ENCODE measurements around the gene PEA15.
A peak's percentile ranks its signal among the peaks of the same experiment; 100 is the strongest.

The PEA15 gene

DNA sequence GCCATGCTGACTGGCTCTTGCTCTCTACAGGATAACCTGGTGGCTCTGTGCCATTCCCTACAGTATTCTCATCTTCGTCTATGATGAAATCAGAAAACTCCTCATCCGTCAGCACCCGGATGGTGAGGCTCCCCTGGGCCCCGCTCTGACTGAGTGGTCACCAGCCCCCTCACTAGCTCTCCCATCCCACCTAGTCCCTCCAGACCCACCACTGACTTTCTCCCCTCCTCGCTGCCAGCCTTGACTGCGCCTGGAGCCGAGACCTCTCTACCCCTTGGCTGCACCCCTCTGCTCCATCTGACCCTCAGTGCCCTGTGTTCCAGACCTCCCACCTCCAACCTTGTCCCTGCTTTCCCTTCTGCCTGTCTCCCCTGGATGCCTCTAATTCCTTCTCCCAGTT lies 18.9 kb upstream of the PEA15 start:
- DNase-seq, result no peak

DNA sequence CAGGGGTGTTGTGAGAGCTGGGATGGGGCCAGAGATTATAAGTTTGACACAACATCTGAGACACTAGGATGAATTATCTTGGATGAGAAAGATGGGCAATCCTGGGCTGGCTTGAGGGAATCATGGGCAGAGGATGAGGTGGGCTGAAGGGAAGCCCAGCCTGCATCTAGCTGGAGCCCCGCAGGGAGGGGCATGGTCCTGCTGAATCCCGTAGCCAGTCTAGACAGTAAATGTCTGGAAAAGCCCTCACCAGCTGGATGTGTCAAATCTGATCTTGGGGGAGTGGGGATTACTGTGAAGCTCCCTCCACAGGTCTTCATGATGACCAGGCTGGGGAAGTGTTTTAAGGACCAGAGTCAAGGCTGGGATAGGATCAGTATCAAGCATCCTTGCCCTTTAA lies 18.5 kb upstream of the PEA15 start:
- no peak for DNase-seq

DNA sequence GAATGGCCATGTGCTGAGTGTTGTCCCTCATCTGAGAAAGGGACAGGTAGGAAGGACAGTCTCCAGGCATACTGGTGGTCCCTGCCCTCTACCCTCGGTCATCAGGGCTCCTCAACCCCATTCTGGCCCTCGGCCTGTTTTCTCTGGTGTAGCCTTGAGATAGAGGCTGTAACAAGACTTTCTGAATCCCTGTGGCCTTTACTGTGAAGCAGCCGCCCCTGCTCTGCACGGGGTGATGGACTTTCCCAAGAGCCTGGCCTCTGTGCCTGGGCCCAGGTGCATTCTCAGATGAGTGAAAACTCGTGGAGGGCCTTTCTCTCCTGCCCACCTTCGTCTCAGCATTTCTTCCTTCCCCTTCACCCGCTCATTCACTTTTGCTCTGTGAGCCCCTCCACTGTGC lies 17.8 kb upstream of the PEA15 start:
- no peak for DNase-seq

DNA sequence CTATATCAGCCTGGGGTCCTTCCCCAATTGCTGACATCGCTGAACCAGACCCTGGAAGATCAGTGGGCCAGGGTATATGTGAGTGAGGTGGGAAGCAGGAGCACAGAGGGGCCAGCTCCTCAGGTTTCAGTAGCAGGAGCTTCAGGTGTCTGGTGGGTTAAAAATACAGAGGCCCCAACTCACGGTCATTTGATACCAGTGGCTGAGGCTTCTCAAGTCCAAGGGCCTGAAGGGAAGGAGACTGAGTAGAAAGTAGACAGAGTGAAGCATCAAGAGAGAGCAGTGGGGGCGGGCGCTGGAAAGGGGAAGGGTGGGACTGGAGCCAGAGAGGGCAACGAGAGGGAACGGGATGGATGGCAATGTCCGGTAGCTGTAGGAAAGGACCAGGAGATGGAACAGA lies 16.8 kb upstream of the PEA15 start:
- no peak for DNase-seq

DNA sequence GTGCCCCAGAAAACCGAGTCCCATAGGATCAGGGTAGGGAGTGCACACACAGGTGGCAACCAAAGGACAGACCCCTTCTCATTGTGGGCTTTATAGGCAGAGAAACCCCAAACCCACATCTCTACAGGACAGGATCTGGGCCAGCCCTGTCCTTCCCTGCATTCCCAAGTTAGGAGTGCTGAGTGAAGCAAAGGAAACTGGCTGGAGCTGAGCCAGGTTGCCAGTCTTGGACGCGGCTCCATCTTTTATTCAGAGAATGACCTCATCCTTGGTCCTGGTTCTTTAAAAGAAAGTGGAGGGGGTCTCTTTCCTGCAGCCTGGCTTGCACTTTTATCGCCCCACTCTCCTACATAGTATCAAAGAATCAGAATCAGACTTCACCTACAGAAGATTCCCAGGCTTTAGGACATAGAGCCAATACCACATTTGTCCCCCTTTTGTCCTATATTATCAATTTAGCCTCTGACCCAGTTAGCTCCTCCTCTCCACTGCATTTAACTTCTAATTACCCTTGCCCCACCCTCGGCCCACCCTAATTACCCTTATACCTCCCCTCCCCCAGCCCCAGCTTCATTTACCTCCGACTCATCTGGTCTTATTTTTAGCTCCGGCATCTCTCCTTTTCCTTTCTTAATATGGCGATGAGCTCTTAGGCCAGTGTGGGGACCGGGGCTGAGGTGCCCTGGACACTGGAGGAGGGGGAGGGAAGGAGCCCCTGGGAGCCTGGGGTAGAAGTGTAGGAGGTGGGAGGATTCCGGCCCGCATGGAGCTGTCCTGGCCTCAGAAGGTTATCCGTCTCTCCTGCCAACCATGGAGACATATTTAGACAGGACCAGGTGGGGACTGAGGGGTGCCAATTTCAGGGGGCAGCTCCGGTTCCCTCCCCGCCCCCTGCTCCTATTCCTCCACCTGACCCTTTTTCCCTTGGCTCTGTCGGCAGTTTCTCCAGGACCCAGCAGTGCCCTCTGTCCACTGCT lies 15.2 kb upstream of the PEA15 start, which contains the start of gene CASQ1:
Gene CASQ1 (plus strand): TSS at position 927 of the 977 bp plus-strand sequence. CDS start 177 bp downstream, outside the sequence.
- DNase-seq, result peak; percentile 9

DNA sequence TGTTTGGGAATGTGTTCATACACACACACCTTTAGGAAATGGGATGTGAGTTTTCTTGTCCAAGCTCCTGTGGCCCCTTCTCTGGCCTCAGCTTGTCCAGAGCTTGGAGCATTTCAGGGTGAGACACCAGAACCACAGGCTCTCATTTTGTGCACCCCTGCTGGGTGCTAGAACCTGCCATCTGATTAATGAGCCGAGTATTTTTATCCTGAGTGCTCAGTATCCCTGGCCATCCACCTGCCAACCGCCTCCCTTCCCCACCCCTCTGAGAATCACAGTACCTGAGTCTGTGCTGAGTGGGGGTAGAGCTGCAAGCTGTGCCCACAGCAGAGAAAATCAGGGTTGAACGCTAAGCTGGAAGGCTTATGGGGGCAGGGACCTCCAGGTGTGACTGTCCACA lies 13.4 kb upstream of the PEA15 start:
- no peak for DNase-seq

DNA sequence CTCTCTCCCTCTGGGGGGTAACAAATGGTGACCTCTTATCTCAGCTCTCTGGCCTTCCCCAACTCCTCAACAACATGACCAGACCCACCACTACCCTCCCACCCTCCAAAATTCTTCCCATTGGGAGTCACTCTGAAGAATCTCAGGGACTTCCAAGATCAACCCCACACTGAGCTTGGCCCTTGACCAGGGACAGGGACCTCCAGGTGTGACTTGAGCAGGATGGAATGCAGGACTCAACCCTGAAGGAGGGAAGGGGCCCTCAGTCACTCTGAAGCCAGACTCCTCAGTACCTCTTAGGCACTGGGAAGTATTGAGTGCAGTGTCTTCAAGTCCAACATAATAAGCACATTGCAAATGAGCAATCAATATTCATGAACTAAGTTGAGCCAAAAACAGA lies 12.9 kb upstream of the PEA15 start:
- DNase-seq, result no peak

DNA sequence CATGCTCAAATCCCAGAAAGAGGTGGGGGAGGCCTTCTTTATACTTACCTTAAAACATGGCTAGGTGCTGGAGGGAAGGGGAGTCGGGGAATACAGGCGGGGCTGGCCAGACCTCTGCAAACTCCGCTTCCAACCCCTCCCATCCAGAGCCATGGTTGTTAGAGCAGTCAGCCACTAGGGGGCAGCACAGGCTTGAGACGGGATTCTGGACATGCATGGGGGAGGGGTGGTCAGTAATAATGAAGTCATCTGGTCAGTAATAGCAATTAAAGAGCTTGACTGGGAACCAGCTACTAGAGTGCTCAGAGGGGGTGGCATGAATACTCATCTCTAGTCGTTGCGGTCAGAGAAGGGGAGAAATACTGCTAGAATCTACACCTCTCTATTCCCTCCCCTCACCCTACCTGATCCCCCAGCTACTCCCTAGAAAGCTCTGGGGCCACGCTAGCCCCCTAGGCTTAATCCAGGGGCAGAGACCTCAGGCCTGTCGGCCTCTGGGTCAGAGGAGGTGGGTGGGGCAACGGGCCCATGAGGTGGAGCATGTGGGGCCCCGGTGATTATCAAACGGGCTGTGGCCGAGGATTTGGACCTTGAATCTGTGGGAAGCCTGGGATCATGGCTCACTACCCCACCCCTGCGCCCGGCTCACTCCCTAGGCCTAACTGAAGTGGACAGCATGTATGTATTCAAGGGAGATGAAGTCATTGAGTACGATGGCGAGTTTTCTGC lies 11.9 kb upstream of the PEA15 start:
- peak; percentile 85 for DNase-seq

DNA sequence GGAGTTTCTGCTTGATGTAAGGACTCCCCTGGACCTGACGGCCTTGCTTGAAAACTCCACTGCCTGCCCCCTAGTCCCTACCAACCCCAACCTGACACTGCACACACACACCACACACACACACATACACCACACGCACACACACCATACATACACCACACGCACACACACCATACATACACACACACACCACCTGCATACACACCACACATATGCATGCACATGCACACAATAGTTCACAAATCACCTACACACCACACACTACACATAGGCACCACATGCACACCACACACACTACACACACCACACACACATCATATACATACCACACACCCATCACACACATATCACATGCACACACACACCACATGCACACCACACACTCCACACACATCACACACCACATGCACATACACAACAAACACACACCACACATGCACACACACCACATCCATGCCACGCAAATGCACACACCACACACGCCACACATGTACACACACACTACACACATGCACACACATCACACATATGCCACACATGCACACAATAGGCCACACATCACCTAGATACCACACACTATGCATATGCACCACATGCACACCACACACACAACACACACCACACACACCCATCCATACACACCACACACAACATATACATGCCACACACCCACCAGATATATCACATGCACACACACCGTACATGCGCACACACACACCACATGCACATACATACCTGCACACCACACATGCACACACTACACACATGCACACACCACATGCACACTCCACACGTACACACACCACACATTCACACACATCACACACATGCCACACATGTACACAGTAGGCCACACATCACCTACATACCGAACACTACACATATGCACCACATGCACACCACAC lies 11.1 kb upstream of the PEA15 start:
- no peak for DNase-seq

DNA sequence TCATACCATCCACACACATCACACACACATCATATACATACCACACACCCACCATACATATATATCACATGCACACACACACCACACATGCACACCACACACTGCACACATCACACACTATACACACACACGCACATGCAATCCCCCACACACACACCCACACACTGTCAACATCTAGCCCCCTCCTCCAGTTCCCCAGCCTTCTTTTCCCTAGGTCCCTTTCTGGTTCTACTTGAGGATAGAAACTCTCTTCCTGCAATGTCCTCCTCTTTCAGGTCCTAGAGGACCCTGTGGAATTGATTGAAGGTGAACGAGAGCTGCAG lies 10.5 kb upstream of the PEA15 start:
- DNase-seq, result no peak

DNA sequence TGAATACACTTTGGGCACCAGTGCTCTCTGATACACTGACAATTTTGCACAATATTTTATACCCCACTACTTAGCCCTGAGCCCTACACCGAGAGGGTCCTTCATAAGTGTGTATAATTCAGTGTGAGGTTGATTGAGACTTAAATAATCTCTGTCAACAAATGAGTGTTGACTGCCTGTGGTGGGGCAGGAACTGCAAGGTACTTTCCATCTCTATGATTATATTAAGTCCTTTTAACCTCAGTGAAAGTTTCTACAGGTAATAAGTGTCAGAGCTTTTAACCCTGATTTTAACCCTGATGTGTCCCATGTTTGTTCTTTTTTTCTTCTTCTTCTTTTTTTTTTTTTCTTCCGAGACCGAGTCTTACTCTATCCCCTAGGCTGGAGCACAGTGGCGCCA lies 9.0 kb upstream of the PEA15 start:
- no peak for DNase-seq

DNA sequence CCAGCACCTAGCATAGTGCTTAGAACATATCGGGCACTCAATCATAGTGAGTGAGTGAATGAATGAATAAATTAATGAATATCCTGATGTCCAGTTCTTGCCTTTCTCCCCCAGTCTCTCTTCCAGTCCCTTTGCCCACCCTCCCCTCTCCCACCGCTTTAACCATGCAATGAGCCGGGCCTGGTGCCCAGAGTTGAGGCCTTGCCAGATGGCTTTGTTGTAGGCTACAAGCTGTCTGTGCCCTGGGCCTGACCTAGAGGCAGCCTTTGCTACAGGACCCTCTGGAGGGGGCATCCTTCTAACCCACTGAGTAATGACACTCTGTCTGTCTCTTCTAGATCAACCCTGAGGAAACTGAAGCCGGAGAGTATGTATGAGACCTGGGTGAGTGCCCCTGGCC lies 8.0 kb upstream of the PEA15 start:
- DNase-seq, result no peak

DNA sequence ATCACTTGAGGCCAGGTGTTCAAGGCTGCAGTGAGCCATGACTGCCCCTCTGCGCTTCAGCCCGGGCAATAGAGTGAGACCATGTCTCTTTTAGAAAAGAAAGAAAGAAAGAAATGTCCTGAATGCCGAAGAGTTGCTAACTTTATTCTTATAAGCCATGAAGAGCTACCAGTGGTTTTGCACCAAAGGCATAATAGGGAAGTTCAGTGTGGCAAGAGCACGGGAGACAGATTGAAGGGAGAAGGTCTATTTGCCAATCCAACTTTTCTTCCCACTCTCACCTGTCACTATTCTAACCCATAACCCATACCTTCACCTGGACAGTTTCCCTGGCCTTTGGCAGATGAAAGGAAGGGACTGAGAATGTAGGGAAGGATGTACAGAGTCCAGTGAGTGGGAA lies 4.4 kb upstream of the PEA15 start:
- DNase-seq, result no peak

DNA sequence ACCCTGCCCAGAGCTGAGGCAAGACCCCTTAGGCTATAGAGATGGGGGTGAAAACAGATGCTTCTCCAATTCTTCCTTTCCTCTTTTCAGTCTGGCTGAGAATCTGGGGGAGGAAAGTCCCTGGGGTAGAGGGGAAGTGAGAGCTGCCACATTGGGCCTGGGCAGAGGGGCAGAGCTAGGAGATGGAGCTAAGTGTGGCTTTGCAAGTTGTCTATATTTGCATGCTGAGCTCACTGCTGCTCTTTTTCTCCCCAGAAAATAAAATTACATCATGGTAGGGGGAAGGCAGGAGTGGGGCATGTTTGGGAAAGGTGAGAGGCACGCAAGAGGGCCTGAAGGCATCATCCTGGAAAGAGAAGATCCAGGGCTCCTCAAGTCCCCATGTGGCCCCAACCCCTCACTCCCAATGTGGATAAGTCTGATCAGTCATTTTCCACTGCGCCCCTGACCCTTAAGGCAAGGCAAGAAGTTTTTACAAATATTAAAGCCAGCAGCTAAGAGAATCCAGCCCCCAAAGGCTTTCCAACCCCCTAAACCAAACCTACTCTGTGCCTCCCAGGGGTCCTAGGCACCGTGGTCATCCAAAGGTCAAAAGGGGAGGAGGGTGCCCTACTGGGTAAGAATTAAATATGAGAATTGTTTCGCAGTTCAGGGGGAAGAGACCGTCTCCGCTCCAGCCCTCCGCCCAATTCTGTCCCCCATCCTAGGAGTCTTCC lies 500 bp upstream of the PEA15 start:
- no peak for DNase-seq

DNA sequence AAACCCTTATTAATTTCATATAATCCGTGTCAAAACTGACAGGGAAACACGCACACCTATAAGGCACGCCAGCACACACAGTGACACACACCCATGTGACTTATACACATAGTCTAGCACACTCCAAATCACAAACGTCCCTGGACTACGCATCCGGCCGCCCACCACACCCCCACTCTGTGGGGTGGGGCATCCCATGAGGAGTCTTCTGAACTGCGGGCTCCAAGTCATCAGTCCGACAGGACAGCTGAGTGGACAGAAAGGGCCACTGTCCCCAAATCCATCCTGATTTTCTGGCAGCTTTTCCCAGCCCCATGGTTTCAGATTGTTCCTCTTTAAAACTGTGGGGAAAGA lies 829 bp downstream of the PEA15 start:
- no peak for DNase-seq

DNA sequence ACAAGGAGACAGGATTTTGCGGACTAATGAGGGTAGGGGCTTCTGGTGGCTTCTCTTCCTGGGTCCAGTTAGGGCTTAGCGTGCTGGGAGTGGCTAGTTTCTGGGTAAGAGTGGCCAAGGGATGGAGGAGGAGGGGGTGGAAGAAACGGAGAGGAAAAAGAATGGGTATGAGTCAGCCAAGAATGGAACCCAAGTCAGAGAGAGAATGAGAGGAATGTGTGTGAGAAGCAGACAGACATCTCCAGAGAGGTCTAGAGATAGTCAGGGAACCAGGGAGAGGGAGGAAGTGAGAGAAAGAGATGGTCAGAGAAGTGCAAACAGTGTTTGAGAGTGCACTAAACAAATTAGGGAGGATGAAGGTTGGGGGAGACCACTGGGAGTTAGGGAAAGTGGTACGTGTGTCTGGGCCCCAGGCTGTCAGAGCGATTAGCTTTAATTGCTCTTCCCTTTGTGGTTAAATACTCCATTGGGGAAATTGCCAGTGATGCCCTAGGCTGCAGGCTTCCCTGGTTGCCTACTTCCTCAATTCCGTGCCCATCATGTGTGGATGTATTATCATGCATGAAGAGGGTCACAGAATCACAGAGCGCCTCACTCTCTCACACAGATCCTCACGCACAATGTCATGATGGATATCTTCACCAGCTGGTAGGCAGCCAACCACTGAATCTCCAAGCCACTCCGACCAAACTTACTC lies 1.4 kb downstream of the PEA15 start:
- no peak for DNase-seq

DNA sequence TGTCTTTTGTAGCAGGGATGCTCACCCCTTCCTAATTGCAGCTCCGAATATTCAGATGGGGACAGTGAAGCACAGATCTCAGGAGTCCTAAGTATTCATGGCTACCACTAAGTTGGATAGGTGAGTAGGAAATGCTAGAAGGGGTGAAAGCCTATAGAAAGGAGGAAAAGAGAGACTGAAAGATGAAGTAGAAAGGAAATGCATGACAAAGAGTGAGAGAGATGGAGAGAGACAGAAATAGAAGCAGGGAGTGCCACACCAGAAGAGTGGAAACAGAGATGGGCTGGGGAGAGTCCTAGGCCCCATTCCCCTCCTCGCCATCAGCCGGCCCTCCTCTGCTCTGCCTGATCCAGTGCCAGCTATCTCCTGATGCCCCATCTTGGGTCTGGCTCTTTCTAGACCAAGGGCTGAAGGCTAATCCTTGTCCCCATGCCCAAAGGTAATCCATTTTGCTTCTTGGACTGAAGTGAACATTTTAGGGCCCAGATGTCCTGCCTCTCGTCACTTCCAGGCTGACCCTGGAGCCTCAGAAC lies 2.0 kb downstream of the PEA15 start:
- no peak for DNase-seq

DNA sequence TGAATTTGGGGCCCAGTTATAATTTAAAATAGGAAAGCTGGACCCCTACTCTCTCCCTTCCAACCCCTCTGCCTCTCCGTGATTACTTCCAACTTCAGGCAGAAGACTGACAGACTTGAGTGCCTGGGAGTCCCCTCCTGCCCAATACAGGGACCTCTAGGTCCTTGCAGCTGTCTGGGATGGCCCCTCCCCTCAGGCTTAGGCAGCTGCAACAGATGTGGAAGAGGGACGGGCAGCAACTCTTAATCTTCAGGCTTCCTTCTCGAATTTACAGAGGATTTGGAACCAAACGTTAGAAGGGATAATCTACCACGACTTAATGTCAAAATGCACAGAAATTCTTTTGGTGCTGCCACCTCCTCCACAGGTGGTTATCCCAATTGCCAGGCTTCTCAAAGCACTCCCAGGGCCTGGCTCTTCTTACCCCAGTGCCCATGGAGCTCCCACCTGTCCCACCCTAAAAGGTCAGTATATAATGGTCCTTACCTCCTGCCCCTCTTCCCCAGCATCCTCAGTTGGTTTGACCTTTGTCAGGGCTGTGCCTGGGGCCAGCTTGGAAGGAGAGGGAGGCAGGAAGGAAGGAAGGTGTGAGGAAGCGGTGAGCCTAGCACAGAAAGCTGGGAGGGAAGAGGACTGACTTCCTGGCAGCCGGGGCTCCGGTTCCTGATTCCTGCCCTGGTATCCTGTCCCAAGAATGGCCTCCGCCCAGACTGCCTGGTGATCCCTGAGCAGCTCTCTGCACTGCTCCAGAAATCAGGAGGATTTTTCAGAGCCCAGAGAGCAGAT lies 2.8 kb downstream of the PEA15 start:
- no peak for DNase-seq

DNA sequence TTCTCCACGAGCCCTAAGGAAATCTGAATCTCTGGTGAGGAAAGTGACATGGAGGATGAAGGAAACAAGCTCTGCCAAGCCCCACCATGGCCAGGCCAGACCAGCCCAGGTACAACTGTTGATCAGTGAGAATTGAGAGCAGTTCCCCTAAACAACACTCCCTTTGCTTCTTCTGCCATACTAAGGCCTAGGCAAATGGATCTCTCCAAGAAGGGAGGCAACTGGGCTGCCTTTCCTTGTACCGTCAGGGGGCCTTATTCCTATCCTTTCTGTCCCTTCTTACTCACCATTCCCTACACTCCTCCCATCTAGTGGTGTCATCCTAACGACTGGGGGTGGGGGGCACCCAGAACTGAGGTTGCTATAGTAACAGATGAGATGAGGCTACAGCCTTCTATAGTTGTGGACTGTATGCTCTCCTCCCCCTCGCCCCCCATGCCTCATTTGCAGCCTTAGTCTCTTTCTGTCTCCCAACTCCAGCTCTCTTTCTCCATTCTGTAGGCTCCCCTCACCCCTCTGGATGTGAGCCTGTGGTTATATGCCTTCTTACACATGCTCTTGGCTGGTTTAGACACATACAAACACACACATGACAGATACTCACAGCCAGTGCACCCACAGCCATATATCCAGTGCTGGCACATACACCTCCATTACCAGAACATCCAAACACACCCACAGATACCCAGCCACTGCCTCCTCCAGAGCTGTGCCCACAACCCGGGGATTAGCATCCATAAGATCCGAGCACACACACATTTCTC lies 3.6 kb downstream of the PEA15 start:
- no peak for DNase-seq
